ENCODE results near the gene CXCL3.

DNA sequence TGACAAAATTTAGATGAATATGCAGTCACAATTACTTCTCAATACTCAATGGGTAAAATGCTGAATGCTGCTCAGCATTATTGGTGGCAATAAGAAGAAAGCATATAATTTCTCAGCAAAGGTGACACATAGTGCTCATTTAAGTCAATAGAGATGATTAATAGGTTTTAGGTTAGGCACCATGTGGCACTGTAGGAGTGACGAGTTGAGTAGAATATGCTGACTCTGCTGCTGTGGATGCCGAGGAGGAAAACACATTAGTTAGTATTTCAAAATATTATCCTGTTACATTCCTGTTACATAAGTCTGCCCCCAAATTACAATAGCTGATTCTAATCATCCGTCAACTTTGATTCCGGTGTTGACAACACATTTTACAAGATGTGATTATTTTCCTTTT is 26.4 kb downstream of the CXCL3 start:
- TF ChIP-seq, protein P1, sequence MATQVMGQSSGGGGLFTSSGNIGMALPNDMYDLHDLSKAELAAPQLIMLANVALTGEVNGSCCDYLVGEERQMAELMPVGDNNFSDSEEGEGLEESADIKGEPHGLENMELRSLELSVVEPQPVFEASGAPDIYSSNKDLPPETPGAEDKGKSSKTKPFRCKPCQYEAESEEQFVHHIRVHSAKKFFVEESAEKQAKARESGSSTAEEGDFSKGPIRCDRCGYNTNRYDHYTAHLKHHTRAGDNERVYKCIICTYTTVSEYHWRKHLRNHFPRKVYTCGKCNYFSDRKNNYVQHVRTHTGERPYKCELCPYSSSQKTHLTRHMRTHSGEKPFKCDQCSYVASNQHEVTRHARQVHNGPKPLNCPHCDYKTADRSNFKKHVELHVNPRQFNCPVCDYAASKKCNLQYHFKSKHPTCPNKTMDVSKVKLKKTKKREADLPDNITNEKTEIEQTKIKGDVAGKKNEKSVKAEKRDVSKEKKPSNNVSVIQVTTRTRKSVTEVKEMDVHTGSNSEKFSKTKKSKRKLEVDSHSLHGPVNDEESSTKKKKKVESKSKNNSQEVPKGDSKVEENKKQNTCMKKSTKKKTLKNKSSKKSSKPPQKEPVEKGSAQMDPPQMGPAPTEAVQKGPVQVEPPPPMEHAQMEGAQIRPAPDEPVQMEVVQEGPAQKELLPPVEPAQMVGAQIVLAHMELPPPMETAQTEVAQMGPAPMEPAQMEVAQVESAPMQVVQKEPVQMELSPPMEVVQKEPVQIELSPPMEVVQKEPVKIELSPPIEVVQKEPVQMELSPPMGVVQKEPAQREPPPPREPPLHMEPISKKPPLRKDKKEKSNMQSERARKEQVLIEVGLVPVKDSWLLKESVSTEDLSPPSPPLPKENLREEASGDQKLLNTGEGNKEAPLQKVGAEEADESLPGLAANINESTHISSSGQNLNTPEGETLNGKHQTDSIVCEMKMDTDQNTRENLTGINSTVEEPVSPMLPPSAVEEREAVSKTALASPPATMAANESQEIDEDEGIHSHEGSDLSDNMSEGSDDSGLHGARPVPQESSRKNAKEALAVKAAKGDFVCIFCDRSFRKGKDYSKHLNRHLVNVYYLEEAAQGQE (IDR thresholded peaks at IDR 0.05; ENCODE audit: low read depth) = no peak
- TF ChIP-seq, protein P2, sequence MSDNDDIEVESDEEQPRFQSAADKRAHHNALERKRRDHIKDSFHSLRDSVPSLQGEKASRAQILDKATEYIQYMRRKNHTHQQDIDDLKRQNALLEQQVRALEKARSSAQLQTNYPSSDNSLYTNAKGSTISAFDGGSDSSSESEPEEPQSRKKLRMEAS (IDR thresholded peaks at IDR 0.05) = no peak
